Heart left ventricle (tissue), 16 donors: ENCODE measurements around the gene UTY. TPM values are rescaled to one million over a fixed set of nuclear protein-coding genes. Genes with fewer than 3 reads are reported as not detected.

Source experiments
- ATAC-seq, 4 donors: fragments of 200-7000 bp; cut with Tn5 transposase; one replicate each; pipeline ENCODE4 v1.9.1; 2020 to 2022; ENCODE audit warnings: moderate library complexity in 4 of 4, mild to moderate bottlenecking in 3 of 4, moderate number of reproducible peaks in 1 of 4
- DNase-seq, 5 donors: peaks; one replicate each; pipeline ENCODE4 v3.0.0-alpha.2; 2020
- H3K27ac ChIP-seq, 12 donors: fragments of 200-600 bp; sonication (generic) in 4 of 12; one replicate each; pipeline versions ENCODE4 v1.5.0 to v1.8.0; 2016 to 2022; ENCODE audit warnings: mild to moderate bottlenecking in 2 of 12
- H3K27me3 ChIP-seq, 9 donors: fragments of 200-600 bp; sonication (generic) in 2 of 9; one replicate each; pipeline versions ENCODE4 v1.5.1 to v1.8.0; 2016 to 2022; ENCODE audit warnings: mild to moderate bottlenecking in 3 of 9
- H3K36me3 ChIP-seq, 9 donors: fragments of 200-600 bp; sonication (generic) in 2 of 9; one replicate each; pipeline versions ENCODE4 v1.5.0 to v1.8.0; 2018 to 2022; ENCODE audit warnings: mild to moderate bottlenecking in 2 of 9
- H3K4me1 ChIP-seq, 12 donors: fragments of 200-600 bp; sonication (generic) in 4 of 12; one replicate each; pipeline versions ENCODE4 v1.5.0 to v1.8.0; 2016 to 2022; ENCODE audit warnings: mild to moderate bottlenecking in 3 of 12
- H3K4me3 ChIP-seq, 12 donors: fragments of 200-600 bp; sonication (generic) in 4 of 12; one replicate each; pipeline versions ENCODE4 v1.5.0 to v1.8.0; 2017 to 2022; ENCODE audit warnings: mild to moderate bottlenecking in 9 of 12, moderate library complexity in 4 of 12
- H3K9me3 ChIP-seq, 12 donors: fragments of 200-600 bp; sonication (generic) in 4 of 12; one replicate each; pipeline versions ENCODE4 v1.5.0 to v1.8.0; 2016 to 2022; ENCODE audit warnings: mild to moderate bottlenecking in 1 of 12
- POLR2A ChIP-seq, 2 donors: fragments of 450-650 bp; IDR thresholded peaks; one replicate each; pipeline ENCODE4 v1.6.1; 2017; ENCODE audit warnings: antibody characterized with exemption in 2 of 2, mild to moderate bottlenecking in 2 of 2, moderate library complexity in 2 of 2
- WGBS, 4 donors: extraction: QIAGEN DNeasy Blood & Tissue Kit in 2 of 4; methylation state at CpG; one replicate each; pipeline versions ENCODE4 v1.1.5 to v1.1.7; 2013 to 2018; 5-methylcytosine and 5-hydroxymethylcytosine counted together
- intact Hi-C, 10 donors: fragments of 100-400 bp; cut with DNase I; formaldehyde crosslinking; loops; one replicate each; pipeline versions ENCODE4 v1.11.1 to v1.14.2; 2022
- polyA plus RNA-seq, 2 donors: library from polyadenylated mRNA; stranded (reverse); fragments of 200-250 nt; gene quantifications; one replicate each; pipeline ENCODE4 v1.2.3, GENCODE V29; 2013
- total RNA-seq, 9 donors: library from RNA; depleted of rRNA in 2 of 9; stranded (reverse); fragments of >200 nt in 2 of 9; fragmentation: NEBNext Ultra II Directional in 3 of 9; extraction: Animal tissue kit (Norgen Biotek cat#: 25700) in 3 of 9; gene quantifications; one replicate each; pipeline versions ENCODE4 v1.1.0 to v1.2.4, GENCODE V29; 2016 to 2023
- TF ChIP-seq, protein P1 (sequence below), 12 donors: fragments of 200-600 bp; sonication (generic) in 4 of 12; IDR thresholded peaks; one replicate each; pipeline versions ENCODE4 v1.5.0 to v1.8.0; 2018 to 2022; ENCODE audit warnings: antibody characterized with exemption in 12 of 12, mild to moderate bottlenecking in 5 of 12
- donor health status: ischemic (EF 13 %, LVEDD 7.1; RV severe dilation, severe dysfunction).
- donor health status: healthy with polysubstance abuse.
- donor health status: DM: no; HTN: yes; CAD: no.
- donor health status: DM: no; HTN: no; CAD: no.
- donor health status: ischemic (EF 25% LVEDD 6.9; RV normal size, moderate dysfunction).
- donor health status: ischemic (EF 25% LVEDD 5.7; RV mildly dilated, moderate dysfunction).
- donor health status: healthy.
- donor health status: DM: yes; HTN: yes; CAD: no.
- donor health status: ischemic (EF 35%, LVEDD 5.7; RV mildly dilated, moderate dysfunction).
- donor health status: nonischemic (EF 11% LVEDD 7.7; RV severe dilation, severe dysfunction).
- donor health status: DM: yes; HTN: yes; CAD: no.
- donor health status: PGD.
- donor health status: ischemic (EF 29% LVEDD 5.4; RV normal size, mild dysfunction).
- donor health status: nonischemic (EF 23%, LVEDD 6.1; RV moderate dilation, normal function).

The UTY gene
- total and polyA plus RNA-seq, 11 donors, result 2.6 to 17.3 (median 11.3) TPM; not detected in 5

DNA sequence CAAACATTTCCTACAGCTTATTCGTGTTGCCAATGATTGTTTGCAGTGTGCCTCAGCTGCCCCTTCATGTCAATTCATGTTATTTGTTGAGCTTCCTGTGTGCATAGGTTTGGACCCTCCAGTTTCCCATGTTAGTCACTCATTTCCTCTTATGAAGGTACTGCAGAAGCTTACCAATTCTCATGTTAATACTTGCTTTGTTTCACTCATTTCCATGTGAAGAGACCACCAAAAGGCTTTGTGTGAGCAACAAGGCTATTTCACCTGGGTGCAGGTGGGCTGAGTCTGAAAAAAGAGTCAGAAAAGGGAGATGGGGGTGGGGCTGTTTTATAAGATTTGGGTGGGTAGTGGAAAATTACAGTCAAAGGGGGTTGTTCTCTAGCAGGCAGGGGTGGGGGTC is 274.6 kb downstream of the UTY start:
- Histone ChIP-seq H3K27me3 (no peaks in the 10 kb centered on the region), H3K4me1 (no peaks in the 10 kb centered on the region), H3K27ac (no peak overlapping the region), H3K4me3 (no peak overlapping the region), H3K36me3 (no peaks in the 10 kb centered on the region), H3K9me3 (no peaks in the 10 kb centered on the region)
- TF ChIP-seq, protein P1, sequence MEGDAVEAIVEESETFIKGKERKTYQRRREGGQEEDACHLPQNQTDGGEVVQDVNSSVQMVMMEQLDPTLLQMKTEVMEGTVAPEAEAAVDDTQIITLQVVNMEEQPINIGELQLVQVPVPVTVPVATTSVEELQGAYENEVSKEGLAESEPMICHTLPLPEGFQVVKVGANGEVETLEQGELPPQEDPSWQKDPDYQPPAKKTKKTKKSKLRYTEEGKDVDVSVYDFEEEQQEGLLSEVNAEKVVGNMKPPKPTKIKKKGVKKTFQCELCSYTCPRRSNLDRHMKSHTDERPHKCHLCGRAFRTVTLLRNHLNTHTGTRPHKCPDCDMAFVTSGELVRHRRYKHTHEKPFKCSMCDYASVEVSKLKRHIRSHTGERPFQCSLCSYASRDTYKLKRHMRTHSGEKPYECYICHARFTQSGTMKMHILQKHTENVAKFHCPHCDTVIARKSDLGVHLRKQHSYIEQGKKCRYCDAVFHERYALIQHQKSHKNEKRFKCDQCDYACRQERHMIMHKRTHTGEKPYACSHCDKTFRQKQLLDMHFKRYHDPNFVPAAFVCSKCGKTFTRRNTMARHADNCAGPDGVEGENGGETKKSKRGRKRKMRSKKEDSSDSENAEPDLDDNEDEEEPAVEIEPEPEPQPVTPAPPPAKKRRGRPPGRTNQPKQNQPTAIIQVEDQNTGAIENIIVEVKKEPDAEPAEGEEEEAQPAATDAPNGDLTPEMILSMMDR (IDR thresholded peaks at IDR 0.05), result no peak
- TF ChIP-seq POLR2A (IDR thresholded peaks at IDR 0.05), result no peak
- intact Hi-C loops, result no loop called here
- no peak for ATAC-seq
- 78 to 80% methylated on average over 1 of the region's 1 CpG; no CpG with 5 or more reads in 2 of the 4 donors for WGBS, 4 donors
- no peak for DNase-seq

Other genes with a start within 250 kb of the UTY start
- gene TMSB4Y, start 223.9 kb upstream of the UTY start, total RNA-seq, result 1 to 10 TPM in 2 of 9 donors, under 1 TPM in 2, not detected in 5; 0.93 to 2.2 (median 1.1) TPM
- gene TMSB4Y, start 223.9 kb upstream of the UTY start, polyA plus RNA-seq, result under 1 TPM; 0.53 to 0.65 TPM